Effector memory CD4-positive, alpha-beta T cell (primary cell): Measurements from ENCODE around the gene SNTG2.
"Not testable (repeated sequence)": the region's sequence is repeated elsewhere in the genome, so short reads cannot be mapped to it uniquely, and the experiment has no call there.

Experiments used
- DNase-seq, 3 donors: peaks; one replicate each; pipeline ENCODE4 v3.0.0-alpha.2; 2020
- H3K27ac ChIP-seq: 2 replicates; pipeline ENCODE4 v1.7.0; 2013; ENCODE audit warnings: mild to moderate bottlenecking, low read length, moderate library complexity; ENCODE audit not compliant: insufficient read depth, poor library complexity, severe bottlenecking
- H3K27me3 ChIP-seq: replicated peaks from 2 replicates; pipeline ENCODE4 v1.7.0; 2013; ENCODE audit warnings: mild to moderate bottlenecking, low read length; ENCODE audit not compliant: insufficient read depth, control insufficient read depth, poor library complexity, severe bottlenecking
- H3K36me3 ChIP-seq: 2 replicates; pipeline ENCODE4 v1.7.0; 2013; ENCODE audit warnings: mild to moderate bottlenecking, low read length, moderate library complexity; ENCODE audit not compliant: control insufficient read depth, insufficient read depth
- H3K4me1 ChIP-seq: 2 replicates; pipeline ENCODE4 v1.7.0; 2013; ENCODE audit warnings: low read length, mild to moderate bottlenecking; ENCODE audit not compliant: control insufficient read depth, insufficient read depth, poor library complexity, severe bottlenecking
- H3K4me3 ChIP-seq: 2 replicates; pipeline ENCODE4 v1.7.0; 2013; ENCODE audit warnings: low read length, low read depth, mild to moderate bottlenecking; ENCODE audit not compliant: insufficient read depth, poor library complexity, severe bottlenecking
- H3K9me3 ChIP-seq: 2 replicates; pipeline ENCODE4 v1.7.0; 2013; ENCODE audit warnings: mild to moderate bottlenecking, low read length, moderate library complexity; ENCODE audit not compliant: control insufficient read depth

SNTG2 gene

GRCh38 chr2:1400943-1401735 lies 450.5 kb downstream of the SNTG2 start:
- no peak for DNase-seq
- no peaks in the 10 kb centered on the region for H3K4me1 ChIP-seq
- no peaks in the 10 kb centered on the region for H3K27me3 ChIP-seq
- no peak overlapping the region for H3K4me3 ChIP-seq
- H3K27ac ChIP-seq: no peak overlapping the region
- H3K36me3 ChIP-seq: no peaks in the 10 kb centered on the region
- H3K9me3 ChIP-seq: no peaks in the 10 kb centered on the region

GRCh38 chr2:1402064-1402463 lies 451.4 kb downstream of the SNTG2 start:
- H3K4me1 ChIP-seq: no peaks in the 10 kb centered on the region
- no peaks in the 10 kb centered on the region for H3K9me3 ChIP-seq
- no peak overlapping the region for H3K27ac ChIP-seq
- no peaks in the 10 kb centered on the region for H3K36me3 ChIP-seq
- no peak overlapping the region for H3K4me3 ChIP-seq
- no peak for DNase-seq
- no peaks in the 10 kb centered on the region for H3K27me3 ChIP-seq

GRCh38 chr2:1403565-1403964 lies 452.9 kb downstream of the SNTG2 start:
- Histone ChIP-seq H3K36me3 (no peaks in the 10 kb centered on the region), H3K4me3 (no peak overlapping the region), H3K4me1 (no peaks in the 10 kb centered on the region), H3K27me3 (no peaks in the 10 kb centered on the region), H3K9me3 (no peaks in the 10 kb centered on the region), H3K27ac (no peak overlapping the region)
- no peak for DNase-seq

GRCh38 chr2:1405124-1405523 lies 454.5 kb downstream of the SNTG2 start:
- Histone ChIP-seq H3K36me3 (no peaks in the 10 kb centered on the region), H3K4me3 (no peak overlapping the region), H3K9me3 (no peaks in the 10 kb centered on the region), H3K27ac (no peak overlapping the region), H3K27me3 (no peaks in the 10 kb centered on the region), H3K4me1 (no peaks in the 10 kb centered on the region)
- no peak for DNase-seq

GRCh38 chr2:1405967-1406366 lies 455.3 kb downstream of the SNTG2 start:
- Histone ChIP-seq H3K27ac (no peak overlapping the region), H3K36me3 (no peaks in the 10 kb centered on the region)
- DNase-seq: no peak

DNA sequence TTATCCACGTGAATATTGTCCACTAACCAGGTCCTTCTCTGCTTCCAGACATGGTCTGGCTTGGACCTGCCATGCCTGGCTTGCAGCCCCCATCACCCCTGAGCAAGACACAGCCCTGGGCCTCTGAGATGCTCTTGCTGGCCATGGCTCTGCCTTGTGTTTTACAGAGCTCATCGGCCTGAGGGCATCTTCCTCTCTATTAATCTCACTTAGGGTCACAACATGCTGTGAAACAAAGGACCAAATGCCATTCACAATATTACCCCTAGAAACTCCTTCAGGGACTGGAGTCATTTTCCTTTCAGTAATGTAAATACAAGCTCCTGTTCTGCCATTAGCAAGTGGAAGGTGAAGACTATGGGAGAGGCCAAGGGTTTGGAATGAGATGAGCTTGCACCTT lies 455.8 kb downstream of the SNTG2 start:
- no peak overlapping the region for H3K27ac ChIP-seq
- no peaks in the 10 kb centered on the region for H3K9me3 ChIP-seq
- no peaks in the 10 kb centered on the region for H3K27me3 ChIP-seq
- no peaks in the 10 kb centered on the region for H3K36me3 ChIP-seq
- no peak for DNase-seq
- H3K4me1 ChIP-seq: no peaks in the 10 kb centered on the region
- H3K4me3 ChIP-seq: no peak overlapping the region

More at GRCh38 chr2:1405967-1406366, 455.3 kb downstream of the SNTG2 start:
- H3K27me3 ChIP-seq: no peaks in the 10 kb centered on the region
- no peaks in the 10 kb centered on the region for H3K9me3 ChIP-seq
- H3K4me3 ChIP-seq: no peak overlapping the region
- H3K4me1 ChIP-seq: no peaks in the 10 kb centered on the region

GRCh38 chr2:1407950-1408675 lies 457.5 kb downstream of the SNTG2 start:
- Histone ChIP-seq H3K4me1 (no peaks in the 10 kb centered on the region), H3K27ac (no peak overlapping the region), H3K27me3 (no peaks in the 10 kb centered on the region), H3K9me3 (no peaks in the 10 kb centered on the region), H3K36me3 (no peaks in the 10 kb centered on the region), H3K4me3 (no peak overlapping the region)
- no peak for DNase-seq

GRCh38 chr2:1413156-1413710 lies 462.6 kb downstream of the SNTG2 start, which contains the start of gene TPO:
Gene TPO (plus strand): TSS chr2:1413463. CDS start chr2:1414409, 946 bp downstream.
- no peak within 1 kb of the TSS for H3K27ac ChIP-seq
- H3K9me3 ChIP-seq: no peaks in the 10 kb centered on the region
- H3K4me3 ChIP-seq: no peak within 1 kb of the TSS
- no peaks in the 10 kb centered on the region for H3K4me1 ChIP-seq
- no peaks in the 10 kb centered on the region for H3K36me3 ChIP-seq
- H3K27me3 ChIP-seq: no peaks in the 10 kb centered on the region
- DNase-seq: no peak

GRCh38 chr2:1414121-1414520 lies 463.5 kb downstream of the SNTG2 start:
- H3K4me3 ChIP-seq: no peak overlapping the region
- no peaks in the 10 kb centered on the region for H3K36me3 ChIP-seq
- H3K4me1 ChIP-seq: no peaks in the 10 kb centered on the region
- no peak for DNase-seq
- no peaks in the 10 kb centered on the region for H3K9me3 ChIP-seq
- no peaks in the 10 kb centered on the region for H3K27me3 ChIP-seq
- H3K27ac ChIP-seq: no peak overlapping the region

DNA sequence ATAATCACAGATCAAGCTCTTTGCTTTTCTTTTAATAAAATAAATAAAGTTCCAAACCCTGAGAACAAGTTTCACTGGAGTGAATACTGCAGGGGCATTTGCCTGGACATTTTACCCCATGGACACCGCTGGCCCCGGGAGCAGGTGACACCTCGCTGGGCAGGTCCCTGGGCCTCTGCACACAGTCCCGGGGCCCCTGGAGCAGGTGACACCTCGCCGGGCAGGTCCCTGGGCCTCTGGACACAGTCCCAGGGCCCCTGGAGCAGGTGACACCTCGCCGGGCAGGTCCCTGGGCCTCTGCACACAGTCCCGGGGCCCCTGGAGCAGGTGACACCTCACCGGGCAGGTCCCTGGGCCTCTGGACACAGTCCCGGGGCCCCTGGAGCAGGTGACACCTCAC lies 464.3 kb downstream of the SNTG2 start:
- not testable (repeated sequence) for DNase-seq, H3K27ac ChIP-seq, H3K27me3 ChIP-seq, H3K4me1 ChIP-seq, H3K36me3 ChIP-seq, H3K9me3 ChIP-seq, H3K4me3 ChIP-seq
